IPS DF 4.7 (cell line): ENCODE results near the gene LTBP2.

Source experiments
- DNase-seq: peaks from one replicate; pipeline ENCODE4 v3.0.0-alpha.2; 2013; ENCODE audit warnings: low spot score; ENCODE audit errors: extremely low read depth

LTBP2 gene

GRCh38 chr14:74592476-74593201, 19.4 kb downstream of the LTBP2 start:
- DNase-seq = no peak

- no peak for DNase-seq
Measured at GRCh38 chr14:74591899-74592298, 20.1 kb downstream of the LTBP2 start.

DNA sequence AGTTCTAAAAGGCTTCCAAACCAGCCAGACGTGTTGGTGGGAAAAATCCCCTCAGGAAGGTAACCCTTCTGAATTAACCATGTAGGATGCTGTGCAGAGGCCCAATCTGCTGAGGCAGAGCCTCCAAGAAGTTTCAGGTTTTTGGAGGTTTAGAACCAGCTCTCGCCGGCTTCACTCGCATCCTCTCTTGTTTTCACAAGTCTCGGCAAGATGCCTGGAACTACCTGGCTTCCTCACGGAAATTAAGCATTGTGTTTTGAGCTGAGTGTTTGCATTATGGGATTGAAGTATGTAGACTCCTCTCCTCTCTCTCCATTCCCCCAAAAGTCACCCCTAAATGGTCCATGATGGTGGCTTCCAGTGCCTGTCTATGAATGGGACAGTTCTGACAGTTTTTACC, 20.6 kb downstream of the LTBP2 start:
- no peak for DNase-seq

- DNase-seq = no peak
Measured at GRCh38 chr14:74589291-74589879, 22.7 kb downstream of the LTBP2 start.

- no peak for DNase-seq
Measured at GRCh38 chr14:74587363-74587707, 24.7 kb downstream of the LTBP2 start.

DNA sequence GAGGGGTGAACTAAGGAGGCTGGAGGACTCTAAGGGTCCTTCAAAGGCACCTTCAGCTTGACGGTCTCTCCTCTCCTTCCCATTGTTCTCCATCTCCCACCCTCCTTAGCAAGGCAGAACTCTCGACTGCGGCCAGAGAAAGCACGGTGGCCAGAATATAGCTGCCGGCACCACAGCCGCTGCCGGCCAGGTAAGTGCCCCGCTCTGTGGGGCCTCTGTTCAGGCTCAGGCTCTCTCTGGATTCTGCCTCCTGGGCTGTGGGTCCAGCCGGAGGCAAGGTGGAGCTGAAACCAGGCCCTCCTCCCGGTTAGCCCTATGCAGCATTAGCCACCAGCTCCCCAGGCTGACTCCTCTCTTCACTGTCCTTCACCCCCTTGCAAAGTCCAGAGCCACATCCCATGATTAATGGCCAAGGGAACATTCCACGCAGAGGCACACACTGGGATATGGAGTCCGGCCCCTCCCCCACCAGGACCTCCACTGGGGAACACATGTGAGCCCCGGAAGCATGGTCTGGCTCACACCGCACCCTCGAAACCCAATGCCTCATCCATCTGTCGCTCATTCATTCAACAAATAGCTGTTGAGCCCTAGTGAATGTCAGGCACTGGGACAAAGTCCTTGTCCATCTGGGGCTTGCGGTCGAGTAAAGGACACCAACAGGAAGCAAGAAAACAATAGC, 25.2 kb downstream of the LTBP2 start:
- DNase-seq = no peak

- DNase-seq = no peak
Measured at GRCh38 chr14:74585406-74586335, 26.4 kb downstream of the LTBP2 start.

DNA sequence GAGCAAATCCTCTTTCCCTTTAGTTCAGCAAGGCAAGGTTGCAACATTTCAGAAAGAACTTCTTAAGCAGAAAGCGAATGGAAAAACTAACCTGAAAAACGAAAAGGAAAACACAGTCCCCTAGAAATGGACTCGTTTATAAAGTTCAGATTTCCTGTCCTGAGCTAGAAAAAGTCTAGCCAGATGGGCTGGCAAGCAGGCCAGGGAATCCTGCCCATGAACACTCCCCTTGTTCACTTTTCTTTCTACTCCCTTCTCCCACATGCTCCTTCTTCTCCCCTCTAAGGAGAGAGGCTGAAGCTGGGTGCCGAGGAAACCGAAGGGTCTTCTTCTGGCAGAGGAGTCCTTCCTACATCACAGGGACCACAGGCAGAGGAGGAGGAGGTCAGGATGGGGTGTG, 27.1 kb downstream of the LTBP2 start:
- no peak for DNase-seq

DNA sequence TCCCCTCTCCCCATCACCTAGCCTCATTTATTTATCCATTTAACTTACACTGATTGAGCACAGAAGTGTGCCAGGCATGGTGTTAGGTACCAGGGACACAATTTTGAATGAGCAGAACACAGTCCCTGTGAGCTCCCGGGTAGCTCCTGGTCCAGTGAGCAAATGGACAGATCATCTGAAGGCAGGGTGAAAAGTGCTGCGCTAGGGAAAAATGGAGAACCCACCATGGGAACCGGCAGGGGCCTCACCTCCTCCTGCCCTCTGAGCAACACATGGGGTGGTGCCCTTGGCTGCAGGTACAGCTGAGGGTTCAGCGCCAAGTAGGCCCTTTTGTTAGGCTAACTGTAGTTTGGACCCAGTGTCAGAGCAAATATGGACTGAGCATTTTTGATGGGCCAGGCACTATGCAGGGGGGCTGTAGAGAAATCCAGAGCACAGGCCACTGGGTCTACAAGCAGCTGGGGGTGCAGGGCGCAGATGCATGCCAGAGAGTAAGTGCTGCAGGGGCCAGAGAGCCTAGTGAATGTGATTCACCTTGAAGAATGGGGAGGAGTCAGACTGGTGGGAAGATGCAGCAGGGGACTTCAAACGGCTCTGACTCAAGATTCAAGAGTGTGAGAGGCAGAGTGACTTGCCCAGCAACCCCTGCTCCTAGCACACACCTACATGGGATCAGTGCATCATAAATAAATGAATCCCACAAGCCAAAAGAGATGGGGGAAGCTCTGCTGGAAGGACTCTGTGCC, 28.2 kb downstream of the LTBP2 start:
- no peak for DNase-seq

GRCh38 chr14:74582910-74583581, 29.0 kb downstream of the LTBP2 start:
- DNase-seq = no peak

- DNase-seq = no peak
Measured at GRCh38 chr14:74580275-74580672, 31.8 kb downstream of the LTBP2 start.

GRCh38 chr14:74579447-74580274, 32.4 kb downstream of the LTBP2 start:
- no peak for DNase-seq

DNA sequence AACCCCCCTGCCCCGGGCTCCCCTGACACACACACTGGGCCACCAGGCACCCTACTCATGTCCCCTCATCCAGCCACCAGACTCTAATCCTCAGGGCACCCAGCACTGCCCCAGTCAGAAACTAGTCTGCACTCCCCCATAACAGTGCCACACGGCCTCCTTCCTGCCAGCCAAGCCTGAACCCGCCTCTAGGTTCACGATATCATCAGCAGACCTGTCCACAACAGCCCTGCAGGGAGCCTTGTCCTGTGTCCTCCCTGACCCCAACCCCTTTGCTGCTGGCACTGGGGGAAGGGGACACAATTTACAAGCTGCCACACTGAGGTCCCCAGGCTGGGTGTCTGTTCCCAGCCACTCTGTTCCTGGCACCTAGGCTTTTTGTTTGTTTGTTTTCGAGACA, 33.6 kb downstream of the LTBP2 start:
- no peak for DNase-seq

DNA sequence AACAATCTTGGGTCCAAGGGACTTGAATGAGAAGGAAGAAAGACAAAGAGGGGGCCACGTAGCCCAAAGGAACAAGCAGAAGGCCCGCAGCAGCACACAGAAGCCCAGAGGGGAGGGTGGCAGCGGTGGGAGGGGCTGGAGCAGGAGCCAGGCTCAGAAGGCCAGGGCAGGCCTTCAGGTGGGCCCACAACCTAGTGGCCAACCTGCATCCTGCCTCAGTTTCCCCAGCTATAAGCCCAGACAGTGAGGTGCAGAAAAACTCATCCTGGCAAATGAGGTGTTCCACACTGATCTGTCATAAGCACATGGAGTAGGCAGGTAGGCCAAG, 34.1 kb downstream of the LTBP2 start:
- DNase-seq = no peak

GRCh38 chr14:74577247-74577947, 34.6 kb downstream of the LTBP2 start:
- DNase-seq = no peak

GRCh38 chr14:74575936-74576335, 36.1 kb downstream of the LTBP2 start:
- DNase-seq = no peak

- no peak for DNase-seq
Measured at GRCh38 chr14:74575507-74575906, 36.5 kb downstream of the LTBP2 start.

DNA sequence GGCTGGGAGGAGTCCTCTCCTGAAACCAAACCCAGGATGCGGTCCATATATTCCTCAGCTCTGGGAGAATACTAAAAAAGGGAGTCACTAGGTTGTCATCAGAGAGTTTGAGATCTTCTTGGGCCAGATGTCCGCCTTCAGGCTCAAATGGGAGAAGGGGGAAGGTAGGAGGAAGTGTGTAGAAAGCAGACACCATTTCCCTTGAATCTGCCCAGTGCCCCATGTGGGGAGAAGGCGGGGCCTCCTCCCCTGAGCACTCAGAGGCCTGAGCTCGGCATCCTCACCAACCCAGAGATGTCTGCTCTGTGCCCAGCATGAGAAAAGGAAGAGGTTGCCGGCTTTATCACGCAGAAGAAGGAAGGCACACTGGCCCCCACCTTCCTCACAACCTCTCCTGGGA, 37.3 kb downstream of the LTBP2 start:
- DNase-seq = no peak

DNA sequence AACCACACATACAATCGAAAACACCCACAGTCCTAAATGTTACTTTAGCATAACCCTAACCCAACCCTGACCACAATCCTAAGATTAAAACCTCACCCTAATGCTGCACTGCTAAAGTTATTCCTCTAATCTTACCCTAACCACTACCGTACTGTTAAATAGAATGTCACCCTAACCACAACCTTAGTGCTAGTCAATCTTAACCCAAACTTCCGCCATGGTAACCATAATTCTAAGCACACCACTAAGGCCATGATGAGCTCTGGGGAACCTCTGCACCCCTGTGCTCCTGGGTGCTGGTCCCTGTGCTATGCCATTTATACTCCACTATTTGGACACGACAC, 38.0 kb downstream of the LTBP2 start:
- no peak for DNase-seq
